ENCODE results near the gene C1QTNF1. TPM values are rescaled to one million over a fixed set of nuclear protein-coding genes. Genes with fewer than 3 reads are reported as not detected.
A peak's percentile ranks its signal among the peaks of the same experiment; 100 is the strongest.

Gene C1QTNF1
- total and polyA plus RNA-seq, 9 of the 15 experiments (the other 6 are each of a cell fraction or from before 2014, with no cell fraction given): 0.09 TPM; not detected in 8

DNA sequence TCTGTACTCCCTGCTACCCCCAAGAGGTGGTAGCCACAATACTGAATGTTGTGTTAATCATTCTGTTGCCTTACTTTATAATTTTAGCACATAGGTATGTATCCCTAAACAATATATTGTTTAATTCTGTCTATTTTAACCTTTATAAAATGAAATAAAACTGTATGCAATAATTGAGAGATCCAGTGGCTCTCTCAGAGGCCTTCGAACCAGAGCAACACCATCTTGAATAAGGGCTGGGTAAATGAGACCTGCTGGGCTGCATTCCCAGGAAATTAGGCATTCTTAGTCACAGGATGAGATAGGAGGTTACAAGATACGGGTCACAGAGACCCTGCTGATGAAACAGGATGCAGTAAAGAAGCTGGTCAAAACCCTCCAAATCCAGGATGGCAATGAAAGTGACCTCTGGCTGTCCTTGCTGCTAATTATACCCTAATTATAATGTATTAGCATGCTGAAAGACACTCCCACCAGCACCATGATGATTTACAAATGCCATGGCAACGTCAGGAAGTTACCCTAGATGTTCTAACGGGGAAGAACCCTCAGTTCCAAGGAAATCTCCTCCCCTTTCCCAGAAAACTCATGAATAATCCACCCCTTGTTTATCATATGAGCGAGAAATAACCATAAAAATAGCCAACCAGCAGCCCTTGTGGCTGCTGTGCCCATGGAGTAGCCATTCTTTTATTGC, 12.4 kb upstream of the C1QTNF1 start (continued):
- TF ChIP-seq ARNT (IDR thresholded peaks at IDR 0.05) (no peak), TCFL5 (CRISPR knock-in tag; conservative IDR thresholded peaks at IDR 0.05) (peak; percentile 96), RCOR1 (IDR thresholded peaks at IDR 0.05; ENCODE audit: borderline replicate concordance in 1 of 2, low read depth in 2 of 2, low read length in 2 of 2) (peak in 1 of 2 experiments; percentile 24; a peak in 1 of 4 replicates), U2AF2 (optimal IDR thresholded peaks at IDR 0.05; ENCODE audit: low read depth, low read length) (no peak), ZNF445 (CRISPR knock-in tag; IDR thresholded peaks at IDR 0.05; ENCODE audit: low read depth) (peak; percentile 87), ELF4 (CRISPR knock-in tag; IDR thresholded peaks at IDR 0.05) (no peak), ZNF830 (CRISPR knock-in tag; IDR thresholded peaks at IDR 0.05) (peak; percentile 87; the same call in 1 of the 2 replicates), CC2D1A (IDR thresholded peaks at IDR 0.05) (no peak), ARID4B (CRISPR knock-in tag; IDR thresholded peaks at IDR 0.05) (no peak), SMARCC2 (IDR thresholded peaks at IDR 0.05; ENCODE audit: low read depth) (no peak), ZNF12 (CRISPR knock-in tag; IDR thresholded peaks at IDR 0.05) (no peak), NFIX (CRISPR knock-in tag; IDR thresholded peaks at IDR 0.05; ENCODE audit: low read depth) (peak; percentile 60), ZNF764 (CRISPR knock-in tag; IDR thresholded peaks at IDR 0.05; ENCODE audit: low read depth) (no peak), ZSCAN32 (CRISPR knock-in tag; IDR thresholded peaks at IDR 0.05) (peak; percentile 86), HDAC1 (IDR thresholded peaks at IDR 0.05) (no peak), HMGN3 (IDR thresholded peaks at IDR 0.05; ENCODE audit: borderline replicate concordance, extremely low read depth, insufficient read length, low read depth, low read length) (no peak), ZFP1 (CRISPR knock-in tag; IDR thresholded peaks at IDR 0.05) (peak; percentile 89)
- TF ChIP-seq, protein P1, sequence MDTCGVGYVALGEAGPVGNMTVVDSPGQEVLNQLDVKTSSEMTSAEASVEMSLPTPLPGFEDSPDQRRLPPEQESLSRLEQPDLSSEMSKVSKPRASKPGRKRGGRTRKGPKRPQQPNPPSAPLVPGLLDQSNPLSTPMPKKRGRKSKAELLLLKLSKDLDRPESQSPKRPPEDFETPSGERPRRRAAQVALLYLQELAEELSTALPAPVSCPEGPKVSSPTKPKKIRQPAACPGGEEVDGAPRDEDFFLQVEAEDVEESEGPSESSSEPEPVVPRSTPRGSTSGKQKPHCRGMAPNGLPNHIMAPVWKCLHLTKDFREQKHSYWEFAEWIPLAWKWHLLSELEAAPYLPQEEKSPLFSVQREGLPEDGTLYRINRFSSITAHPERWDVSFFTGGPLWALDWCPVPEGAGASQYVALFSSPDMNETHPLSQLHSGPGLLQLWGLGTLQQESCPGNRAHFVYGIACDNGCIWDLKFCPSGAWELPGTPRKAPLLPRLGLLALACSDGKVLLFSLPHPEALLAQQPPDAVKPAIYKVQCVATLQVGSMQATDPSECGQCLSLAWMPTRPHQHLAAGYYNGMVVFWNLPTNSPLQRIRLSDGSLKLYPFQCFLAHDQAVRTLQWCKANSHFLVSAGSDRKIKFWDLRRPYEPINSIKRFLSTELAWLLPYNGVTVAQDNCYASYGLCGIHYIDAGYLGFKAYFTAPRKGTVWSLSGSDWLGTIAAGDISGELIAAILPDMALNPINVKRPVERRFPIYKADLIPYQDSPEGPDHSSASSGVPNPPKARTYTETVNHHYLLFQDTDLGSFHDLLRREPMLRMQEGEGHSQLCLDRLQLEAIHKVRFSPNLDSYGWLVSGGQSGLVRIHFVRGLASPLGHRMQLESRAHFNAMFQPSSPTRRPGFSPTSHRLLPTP (IDR thresholded peaks at IDR 0.05; ENCODE audit: borderline replicate concordance, extremely low read depth, insufficient read length): no peak
- TF ChIP-seq, protein P2, sequence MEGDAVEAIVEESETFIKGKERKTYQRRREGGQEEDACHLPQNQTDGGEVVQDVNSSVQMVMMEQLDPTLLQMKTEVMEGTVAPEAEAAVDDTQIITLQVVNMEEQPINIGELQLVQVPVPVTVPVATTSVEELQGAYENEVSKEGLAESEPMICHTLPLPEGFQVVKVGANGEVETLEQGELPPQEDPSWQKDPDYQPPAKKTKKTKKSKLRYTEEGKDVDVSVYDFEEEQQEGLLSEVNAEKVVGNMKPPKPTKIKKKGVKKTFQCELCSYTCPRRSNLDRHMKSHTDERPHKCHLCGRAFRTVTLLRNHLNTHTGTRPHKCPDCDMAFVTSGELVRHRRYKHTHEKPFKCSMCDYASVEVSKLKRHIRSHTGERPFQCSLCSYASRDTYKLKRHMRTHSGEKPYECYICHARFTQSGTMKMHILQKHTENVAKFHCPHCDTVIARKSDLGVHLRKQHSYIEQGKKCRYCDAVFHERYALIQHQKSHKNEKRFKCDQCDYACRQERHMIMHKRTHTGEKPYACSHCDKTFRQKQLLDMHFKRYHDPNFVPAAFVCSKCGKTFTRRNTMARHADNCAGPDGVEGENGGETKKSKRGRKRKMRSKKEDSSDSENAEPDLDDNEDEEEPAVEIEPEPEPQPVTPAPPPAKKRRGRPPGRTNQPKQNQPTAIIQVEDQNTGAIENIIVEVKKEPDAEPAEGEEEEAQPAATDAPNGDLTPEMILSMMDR (IDR thresholded peaks at IDR 0.05 in 2 of 3, conservative IDR thresholded peaks at IDR 0.05 in 1 of 3; ENCODE audit: insufficient read depth in 2 of 3, low read depth in 1 of 3, low read length in 3 of 3): no peak

Measured in K562 (cell line).